Measurements from ENCODE around the gene PTPRN2.
"Not testable (repeated sequence)": the region's sequence is repeated elsewhere in the genome, so short reads cannot be mapped to it uniquely, and the experiment has no call there.

PTPRN2 gene

DNA sequence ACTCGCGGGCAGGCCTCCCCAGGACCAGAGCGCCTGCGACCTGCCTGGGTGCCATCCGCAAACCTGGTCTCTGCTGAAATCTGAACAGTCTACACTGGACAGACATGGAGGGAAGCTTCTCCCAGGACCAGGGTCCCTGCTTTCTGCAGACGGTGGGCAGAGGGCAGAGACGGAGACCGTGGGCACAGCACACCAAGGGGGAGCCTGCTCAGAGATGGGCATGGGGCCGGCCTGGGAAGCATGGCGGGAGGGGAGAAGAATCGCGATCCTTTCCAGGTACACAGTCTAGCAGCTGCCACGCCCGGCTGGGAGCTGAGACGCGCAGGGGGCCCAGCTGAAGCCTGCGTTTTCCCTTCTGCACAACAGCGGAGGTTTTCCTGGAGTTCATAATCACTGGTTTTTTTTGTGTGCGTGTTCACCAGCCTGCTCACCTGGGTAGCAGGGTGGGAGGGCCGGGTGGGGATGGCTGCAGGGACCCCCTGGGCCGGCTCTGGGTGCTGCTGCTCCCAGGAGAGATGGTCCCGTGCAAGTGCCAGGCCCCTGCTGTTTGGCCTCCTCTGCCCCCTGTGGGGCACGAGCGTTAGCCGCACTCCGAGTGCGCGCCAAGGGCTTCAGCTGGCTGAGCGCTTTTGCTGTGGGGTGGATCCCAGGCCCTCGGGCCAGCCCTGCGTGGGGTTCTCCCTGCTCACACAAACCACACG lies 802.0 kb downstream of the PTPRN2 start:
- DNase-seq (ENCODE audit: low read depth, low spot score): no peak

DNA sequence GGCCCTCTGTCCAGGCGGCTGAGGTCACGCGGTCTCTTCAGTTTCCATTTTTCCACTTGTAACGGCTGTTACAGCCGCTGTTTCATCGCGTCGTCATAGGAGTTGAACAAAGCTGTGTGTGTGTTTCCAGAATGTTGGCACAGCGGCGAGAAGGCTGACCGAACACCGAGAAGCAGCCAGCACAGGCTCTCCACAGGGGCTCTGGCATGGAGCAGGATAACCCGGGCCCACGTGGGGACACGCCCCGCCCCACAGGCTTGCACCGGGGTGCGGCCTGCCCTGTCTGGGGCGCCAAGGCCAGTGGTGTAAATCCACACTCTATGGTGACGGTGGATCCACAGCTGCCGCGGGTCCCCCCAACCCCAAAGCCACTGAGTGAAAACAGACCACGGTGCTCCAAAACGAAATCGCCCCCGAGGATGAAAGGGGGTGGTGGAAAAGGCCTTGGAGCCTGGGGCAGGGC lies 802.6 kb downstream of the PTPRN2 start:
- DNase-seq (ENCODE audit: low read depth, low spot score): no peak

DNA sequence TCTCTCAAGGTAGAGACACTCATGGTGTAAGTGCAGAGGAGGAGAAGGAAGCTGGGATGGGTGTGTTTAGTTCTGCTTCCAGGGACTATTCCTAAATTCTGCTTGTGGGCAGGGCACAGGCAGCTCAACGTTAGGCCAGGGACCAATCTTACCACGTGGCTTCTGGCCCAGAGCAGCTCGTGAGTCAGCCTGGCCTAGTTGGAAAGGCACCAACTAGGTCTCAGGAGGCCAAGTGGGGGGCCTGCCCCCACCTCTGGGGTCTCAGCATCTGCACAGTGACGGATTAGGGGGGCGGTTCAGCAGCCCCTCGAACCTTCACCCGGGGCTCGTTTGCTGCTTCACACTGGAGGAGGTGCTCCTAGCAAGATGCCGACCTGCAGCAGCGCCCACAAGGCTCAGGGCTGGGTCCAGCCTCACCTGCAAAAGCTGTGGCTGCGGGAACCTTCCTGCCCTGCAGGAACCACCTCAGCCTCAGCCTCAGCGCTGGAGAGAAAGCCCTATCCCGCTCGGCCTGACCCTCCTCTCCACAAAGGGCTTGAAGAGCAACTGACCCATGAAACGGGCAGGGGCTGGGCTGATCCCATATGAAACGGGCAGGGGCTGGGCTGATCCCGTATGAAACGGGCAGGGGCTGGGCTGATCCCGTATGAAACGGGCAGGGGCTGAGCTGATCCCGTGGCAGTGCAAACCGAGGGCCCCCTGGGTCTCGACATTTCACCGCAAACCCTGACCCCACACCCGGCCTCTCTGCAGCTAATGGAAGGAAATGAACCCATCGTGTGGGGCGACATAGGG lies 803.4 kb downstream of the PTPRN2 start:
- DNase-seq (ENCODE audit: low read depth, low spot score): no peak

DNA sequence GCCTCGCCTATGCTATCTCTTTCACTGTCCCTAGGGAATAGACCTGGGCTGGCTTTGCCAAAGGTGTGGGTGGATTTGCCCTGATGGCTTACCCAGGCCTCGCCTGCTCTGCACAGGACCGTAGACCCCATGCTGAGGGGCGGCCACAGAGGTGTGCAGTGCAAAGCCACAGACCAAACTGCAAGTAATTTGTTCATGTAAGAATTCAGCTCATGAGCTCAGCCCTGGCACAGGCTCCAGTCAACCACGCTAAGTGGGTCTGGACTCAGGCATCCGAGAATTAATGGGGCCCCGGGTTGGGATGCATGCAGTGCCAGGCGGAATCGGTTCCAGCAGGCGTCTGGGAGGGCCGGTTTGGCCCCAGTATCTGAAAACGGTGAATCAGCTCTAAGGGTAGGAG lies 805.6 kb downstream of the PTPRN2 start:
- DNase-seq (ENCODE audit: low read depth, low spot score): no peak

DNA sequence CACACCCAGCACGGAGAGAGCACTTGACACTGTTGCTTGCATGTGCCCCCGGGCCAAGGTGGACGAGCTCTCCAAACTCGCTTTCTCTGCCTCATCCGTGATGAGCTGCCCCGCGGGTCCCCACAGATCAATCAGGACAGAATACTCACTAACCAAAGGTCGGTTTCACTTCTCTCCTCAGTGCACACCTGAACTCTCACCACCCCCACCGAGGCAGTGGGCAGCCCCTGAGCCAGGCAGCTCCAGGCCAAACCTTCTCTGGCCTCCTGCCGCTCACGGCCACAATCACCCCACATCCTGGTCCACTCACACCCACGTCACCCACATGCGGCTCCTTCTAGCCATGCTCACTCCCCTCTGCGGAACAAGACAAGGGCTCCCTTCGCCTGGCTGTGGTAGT lies 806.9 kb downstream of the PTPRN2 start:
- DNase-seq (ENCODE audit: low read depth, low spot score): no peak

DNA sequence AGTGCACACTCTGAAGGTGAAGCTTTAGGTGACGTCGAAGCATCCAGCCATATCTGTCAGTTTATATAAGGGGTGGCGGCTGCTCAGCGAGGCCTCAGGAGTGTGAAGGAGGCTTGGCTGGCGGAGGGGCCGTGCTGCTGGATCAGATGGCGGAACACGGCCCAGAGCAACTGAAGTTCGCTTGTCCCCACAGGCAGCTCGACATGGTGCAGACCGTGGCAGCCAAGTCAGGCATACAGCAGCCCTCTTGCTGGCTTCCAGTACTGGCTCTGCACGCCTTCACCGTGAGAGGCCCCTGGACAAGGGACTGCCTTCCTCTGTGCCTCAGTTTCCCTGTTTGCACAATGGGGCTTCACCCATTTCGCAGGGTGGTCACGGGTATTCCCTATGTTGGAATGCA lies 807.3 kb downstream of the PTPRN2 start:
- no peak for DNase-seq (ENCODE audit: low read depth, low spot score)

DNA sequence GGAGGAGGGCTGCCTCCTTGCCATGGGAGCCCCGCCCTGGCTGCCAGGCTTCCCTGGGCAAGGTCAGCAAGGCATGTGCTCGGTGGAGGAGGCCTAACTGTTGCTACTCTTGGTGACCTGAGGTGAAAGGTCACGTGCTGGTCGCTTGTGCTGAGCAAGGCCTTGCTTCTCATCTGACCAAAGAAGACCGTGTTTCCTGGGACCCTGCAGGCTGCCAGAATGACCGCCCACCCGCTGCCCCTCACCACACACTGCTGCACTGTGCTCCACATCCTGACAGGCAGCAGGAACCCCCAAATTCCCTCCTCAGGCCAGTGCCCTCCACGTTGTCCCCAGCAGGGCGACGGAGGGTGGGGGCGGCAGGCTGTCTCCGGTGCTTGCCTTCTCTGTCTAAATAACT lies 808.4 kb downstream of the PTPRN2 start:
- DNase-seq (ENCODE audit: low read depth, low spot score): no peak

DNA sequence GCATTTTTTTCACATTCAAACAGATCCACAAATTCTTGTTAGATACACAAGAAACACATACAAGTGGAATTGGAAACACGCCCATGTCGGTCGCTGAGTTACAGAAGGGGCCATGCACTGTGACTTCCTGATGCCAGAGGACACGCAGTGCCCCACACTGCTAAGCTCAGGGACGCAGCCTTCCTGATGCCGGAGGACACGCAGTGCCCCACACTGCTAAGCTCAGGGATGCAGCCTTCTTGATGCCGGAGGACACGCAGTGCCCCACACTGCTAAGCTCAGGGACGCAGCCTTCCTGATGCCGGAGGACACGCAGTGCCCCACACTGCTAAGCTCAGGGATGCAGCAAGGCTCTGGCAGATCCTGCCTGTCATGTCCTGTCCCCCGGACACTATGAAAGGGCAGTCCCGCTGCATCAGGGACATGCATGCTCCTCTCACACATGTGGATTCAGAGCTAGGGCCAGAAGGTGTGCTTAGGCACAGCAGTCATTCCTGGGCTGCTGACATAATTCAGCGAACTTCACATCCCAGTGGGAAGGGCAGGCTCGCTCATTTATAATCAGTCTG lies 810.3 kb downstream of the PTPRN2 start:
- DNase-seq (ENCODE audit: low read depth, low spot score): not testable (repeated sequence)

DNA sequence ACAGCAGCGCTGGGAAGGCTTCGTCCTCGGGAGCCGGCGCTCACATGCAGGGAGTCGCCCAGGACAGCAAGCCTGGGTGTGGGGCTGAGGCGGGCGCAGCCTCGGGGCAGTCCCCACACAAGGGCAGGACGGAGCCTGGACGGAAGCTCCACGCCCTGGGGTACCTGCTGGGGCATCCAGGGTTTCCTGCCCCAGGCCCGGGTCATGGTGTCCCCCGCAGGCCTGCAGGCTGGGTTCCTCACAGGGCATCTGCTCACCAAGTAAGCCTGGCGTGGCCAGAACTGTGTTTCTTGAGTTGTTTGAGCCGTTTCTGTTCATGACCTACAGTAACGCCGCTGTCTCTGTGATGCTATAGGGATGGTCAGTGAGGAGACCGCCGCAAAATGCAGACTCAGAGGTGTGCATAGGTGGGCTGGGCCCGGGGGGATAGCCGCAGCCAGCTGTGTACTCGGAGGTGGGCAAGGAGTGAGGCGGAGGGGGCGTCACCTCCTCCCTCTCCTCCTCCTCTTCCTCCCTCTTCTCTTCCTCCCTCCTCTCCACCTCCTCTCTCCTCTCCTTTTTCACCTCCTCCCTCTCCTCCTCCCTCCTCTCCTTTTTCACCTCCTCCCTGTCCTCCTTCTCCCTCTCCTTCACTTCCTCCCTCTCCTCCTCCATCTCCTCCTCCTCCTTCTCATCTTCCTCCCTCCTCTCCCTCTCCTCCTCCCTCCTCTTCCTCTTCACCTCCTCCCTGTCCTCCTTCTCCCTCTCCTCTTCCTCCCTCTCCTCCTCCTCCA lies 811.9 kb downstream of the PTPRN2 start:
- DNase-seq (ENCODE audit: low read depth, low spot score): no peak

DNA sequence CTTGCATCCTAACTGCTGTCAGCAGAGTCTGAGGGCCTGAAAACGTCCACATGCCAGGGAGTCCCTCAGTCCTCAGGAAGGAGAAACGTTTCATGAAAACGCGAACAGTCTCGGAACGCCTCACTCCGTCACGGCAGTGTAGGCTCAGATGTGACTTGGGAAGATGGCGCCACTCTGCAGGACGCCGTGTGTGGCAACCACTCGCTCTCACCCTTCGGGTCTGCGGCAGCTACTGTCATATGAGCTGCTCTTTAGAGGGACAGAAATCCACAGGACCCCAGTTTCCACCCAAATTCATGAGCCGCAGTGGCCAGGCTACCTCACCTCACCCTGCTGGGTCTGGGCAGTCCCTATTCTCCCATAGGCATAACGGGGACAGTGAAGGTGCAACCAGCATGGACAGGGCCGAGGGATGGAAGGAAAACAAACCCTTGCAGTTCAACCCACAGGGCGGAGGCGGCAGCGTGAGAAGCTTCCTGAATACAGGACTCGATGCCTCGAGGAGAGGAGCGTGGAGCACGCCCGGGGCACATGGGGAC lies 812.5 kb downstream of the PTPRN2 start:
- DNase-seq (ENCODE audit: low read depth, low spot score): no peak

DNA sequence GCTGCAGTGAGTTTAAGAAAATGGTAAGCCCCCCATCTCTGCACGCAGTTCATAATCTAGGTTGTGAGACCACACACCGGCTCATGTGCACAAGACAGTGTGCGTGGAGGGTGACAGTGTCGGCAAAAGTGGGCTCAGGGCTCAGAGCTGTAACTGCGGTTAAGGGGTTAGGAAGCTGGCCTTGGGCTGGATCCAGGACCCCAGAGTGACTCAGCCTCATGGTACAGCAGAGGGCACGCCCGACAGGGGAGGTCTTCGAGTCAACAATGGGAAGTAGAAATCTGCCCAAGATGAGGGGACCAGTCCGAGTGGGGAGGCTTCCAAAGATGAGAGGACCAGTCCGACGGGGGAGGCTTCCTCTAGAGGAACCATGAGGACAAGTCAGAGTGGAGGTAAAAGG lies 813.1 kb downstream of the PTPRN2 start:
- DNase-seq (ENCODE audit: low read depth, low spot score): no peak

DNA sequence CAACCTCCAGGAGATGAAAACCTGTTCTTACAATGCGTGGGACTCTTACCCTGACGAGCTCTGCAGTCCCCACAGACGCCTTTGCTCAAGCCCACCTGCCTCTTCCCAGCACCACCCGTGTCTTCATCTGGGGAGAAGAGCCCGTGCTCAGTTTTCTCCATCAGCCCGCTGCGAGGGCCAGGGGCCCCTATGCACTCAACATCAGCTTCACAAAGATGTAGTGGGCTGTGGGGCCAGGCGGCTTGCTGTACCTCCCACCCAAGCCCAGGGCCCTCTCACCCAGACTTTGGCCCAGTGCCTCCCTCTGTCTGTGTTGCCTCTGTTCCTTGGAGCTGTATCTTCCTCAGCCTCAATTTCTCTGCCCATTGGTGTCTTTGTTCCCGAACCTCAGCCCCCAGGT lies 814.3 kb downstream of the PTPRN2 start:
- no peak for DNase-seq (ENCODE audit: low read depth, low spot score)

DNA sequence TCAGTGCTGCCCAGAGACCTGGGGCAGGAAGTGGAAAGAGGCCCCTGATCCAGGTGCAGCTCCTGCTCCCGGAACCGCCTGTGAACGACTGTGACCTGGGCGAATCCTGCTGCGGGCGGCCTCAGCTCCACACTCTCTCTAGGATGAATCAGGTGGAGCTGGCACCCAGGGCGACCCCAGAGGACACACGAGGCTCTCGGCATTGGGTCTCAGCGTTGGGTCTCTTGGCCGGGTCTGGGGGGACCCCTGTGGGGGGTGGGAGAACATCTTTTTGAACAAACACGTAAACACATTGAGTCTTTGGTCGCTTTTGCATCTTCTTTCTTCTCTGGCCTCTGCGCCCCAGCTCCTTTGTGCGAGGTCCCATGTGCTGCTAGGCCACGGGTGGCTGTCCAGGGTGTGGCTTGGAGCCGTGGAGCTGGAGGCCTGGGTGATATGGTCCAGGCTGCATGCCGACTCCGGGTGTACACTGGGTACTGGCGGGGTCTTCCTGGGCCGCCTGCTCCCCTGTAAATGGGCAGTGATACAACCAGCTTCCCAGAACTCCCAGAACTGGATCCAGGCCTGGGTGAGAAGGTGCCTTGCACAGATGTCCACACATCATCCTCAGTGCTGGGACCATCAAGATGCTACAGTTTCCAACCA lies 815.0 kb downstream of the PTPRN2 start:
- no peak for DNase-seq (ENCODE audit: low read depth, low spot score)

DNA sequence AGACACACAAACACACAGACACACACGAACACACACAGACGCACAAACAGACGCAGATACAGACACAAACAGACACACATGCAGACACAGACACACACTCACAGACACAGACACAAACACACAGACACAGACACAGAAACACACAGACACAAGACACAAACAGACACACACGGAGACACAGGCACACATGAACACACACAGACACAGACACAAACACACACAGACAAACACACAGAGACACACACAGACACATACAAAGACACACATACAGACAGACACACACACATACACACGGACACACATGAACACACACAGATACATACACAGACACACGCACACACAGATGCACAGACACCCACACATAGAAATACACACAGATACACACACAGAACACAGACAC lies 815.9 kb downstream of the PTPRN2 start:
- DNase-seq (ENCODE audit: low read depth, low spot score): no peak

DNA sequence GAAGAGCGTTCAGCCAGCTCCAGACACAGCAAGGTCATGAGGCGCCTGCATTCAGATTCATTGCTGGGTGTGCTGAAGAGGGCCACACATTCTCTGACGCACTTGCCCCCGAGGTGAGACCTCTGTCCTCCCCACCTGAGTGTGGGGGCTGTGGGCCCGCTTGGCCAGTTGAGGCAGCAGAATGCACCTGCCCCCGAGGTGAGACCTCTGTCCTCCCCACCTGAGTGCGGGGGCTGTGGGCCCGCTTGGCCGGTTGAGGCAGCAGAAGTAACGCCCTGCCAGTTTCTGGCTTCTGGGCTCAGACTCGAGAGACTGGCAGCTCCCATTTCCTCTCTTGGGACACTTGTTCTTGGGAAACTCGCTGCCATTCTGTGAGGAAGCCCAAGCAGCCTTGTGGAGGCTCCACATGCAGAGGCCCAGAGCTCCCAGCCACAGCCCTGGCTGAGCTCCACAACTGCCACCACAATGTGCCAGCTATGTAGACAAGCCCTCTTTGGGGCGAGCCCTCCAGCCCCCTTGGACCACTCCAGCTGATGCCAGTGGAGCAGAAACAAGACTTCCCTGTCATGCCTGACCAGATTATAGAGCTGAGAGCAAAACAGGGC lies 816.8 kb downstream of the PTPRN2 start:
- DNase-seq (ENCODE audit: low read depth, low spot score): no peak

DNA sequence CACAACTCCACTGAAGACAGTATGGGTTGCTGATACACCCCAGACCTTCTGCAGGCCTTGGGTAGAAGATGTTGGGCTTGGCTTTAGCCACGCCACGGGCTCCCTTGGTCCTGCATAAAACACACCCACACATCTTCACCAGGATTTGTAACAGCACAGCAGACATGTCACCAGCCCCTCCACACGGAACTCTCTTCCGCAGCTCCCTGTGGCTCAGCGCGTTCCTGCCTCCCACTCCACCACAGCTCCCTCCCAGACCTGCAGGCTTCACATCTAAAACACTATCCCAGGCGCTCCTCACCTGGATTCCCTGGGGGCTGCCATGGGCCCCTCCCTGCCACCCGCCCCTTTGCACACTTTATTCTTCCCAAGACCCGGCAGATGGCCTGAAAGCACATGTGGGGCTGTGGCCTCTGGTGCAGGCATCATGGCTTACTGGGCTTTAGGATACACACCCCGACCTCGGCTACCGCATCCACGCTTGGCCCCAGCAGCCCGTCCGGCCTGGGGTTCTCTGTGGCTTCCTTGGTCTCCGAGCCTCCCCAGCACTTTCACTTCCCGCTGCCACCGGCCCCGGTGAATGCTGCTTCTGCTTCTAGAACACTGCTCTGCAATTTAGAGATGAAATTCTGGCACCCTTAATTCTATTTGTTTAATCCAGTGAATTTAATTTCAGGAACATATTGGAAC lies 818.0 kb downstream of the PTPRN2 start:
- DNase-seq (ENCODE audit: low read depth, low spot score): no peak

DNA sequence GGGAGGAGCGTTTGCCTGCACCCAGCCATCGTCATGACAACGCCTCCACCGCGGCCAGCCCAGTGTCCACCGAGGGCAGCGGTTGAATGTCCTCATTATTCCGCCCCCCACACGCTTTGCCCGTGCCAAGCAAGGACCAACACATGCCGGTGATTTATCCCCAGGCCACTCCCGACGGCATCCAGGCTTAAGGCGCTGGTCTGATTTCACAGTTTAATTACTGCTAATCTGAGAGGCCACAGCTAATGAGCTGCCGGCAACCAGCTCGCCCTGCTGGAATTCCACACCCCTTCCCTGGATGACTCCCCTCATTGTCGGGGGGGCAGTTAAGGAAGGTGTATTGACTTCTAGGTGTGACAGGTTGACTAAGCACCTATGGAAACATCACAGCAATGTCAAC lies 818.5 kb downstream of the PTPRN2 start:
- DNase-seq (ENCODE audit: low read depth, low spot score): no peak

DNA sequence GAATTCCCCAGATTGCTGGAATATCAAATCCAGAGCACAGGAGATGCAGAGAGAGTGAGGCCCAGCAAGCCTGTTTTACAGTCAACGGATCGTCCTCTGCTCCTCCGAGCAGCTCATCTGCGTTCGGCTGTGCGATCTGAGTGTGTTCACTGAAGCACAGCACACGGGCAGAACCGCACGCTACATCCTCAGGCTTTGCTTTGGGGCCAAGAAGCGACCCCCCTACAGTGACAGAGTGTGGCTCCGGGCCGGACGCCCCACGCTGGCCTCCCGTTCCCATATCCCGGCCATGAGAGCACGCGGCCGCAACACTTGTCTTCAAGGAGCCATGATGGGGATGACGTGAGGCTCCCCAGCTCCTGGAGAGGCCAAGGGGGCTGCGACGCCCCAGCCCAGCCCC lies 819.4 kb downstream of the PTPRN2 start:
- no peak for DNase-seq (ENCODE audit: low read depth, low spot score)

DNA sequence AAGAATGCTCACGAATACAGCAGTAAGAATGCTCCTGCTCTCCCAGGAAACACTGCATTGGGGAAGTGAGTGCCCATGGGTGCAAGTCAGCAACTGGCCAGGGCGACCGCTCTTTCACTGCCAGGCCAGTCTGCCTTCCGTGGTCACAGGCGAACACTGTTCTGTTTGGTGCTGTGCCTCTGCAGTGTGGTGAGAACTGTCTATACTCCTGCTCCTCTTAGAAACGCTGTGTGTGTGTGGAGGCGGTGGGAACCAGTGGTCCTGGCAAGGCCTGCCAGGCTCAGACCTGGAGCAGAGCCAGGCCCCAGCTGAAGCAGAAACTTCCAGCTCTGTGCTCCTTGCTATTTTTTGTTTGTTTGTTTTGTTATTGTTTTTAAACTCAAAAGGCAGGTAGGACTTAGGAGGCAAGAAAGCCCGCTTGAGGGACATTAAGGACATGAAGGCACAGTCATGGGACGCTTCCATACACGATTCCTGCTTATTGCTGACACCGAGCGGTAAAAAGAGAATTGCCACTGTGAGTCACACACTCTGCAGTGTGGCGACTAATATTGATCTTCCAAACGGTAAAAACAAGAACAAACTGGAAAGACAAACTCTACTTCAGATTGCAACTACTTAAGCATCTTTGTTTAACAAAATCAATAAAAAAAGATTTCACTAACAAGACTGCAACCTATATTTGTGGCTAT lies 820.0 kb downstream of the PTPRN2 start:
- no peak for DNase-seq (ENCODE audit: low read depth, low spot score)

DNA sequence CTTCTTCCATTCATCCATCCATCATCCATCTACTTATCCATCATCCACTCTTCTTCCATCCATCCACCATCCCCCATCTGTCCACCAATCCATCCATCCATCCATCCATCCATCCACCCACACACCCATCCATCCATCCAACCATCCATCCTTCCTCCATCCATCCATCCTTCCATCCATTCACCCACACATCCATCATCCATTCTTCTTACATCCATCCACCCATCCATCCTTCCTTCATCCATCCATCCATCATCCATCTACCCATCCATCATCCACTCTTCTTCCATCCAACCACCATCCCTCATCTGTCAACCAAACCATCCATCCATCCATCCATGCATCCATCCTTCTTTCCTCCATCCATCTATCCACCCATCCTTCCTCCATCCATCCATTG lies 821.5 kb downstream of the PTPRN2 start:
- DNase-seq (ENCODE audit: low read depth, low spot score): no peak

All from smooth muscle cell of the brain vasculature (primary cell).